AG04450 (cell line): ENCODE results near the gene AKAP6. TPM values are rescaled to one million over a fixed set of nuclear protein-coding genes. Genes with fewer than 3 reads are reported as not detected.

Experiments used
- CTCF ChIA-PET: fragments of 300-600, 350-600 bp; formaldehyde crosslinking; extraction: SDS; loops from one replicate; lab custom pipeline; 2022; ENCODE audit warnings: antibody characterized with exemption, inconsistent platforms; lab: Charles Lee
- POLR2A ChIA-PET: fragments of 350-600 bp; formaldehyde crosslinking; extraction: SDS; loops from one replicate; lab custom pipeline; 2021; ENCODE audit warnings: antibody characterized with exemption, inconsistent platforms; lab: Yijun Ruan, JAX
- DNase-seq: peaks from one replicate; pipeline ENCODE4 v3.0.0-alpha.2; 2011; ENCODE audit warnings: low read depth, low spot score
- H3K27ac ChIP-seq: one replicate; pipeline ENCODE4 v1.5.1; 2012; ENCODE audit warnings: low read depth, low read length, control low read depth
- H3K27me3 ChIP-seq: one replicate; pipeline ENCODE4 v1.6.0; 2012; ENCODE audit warnings: low read length; ENCODE audit not compliant: control insufficient read depth, insufficient read depth
- H3K4me3 ChIP-seq: 2 replicates; pipeline ENCODE4 v1.5.1; 2011; ENCODE audit warnings: mild to moderate bottlenecking, low read depth, low read length, control low read depth
- H3K9me3 ChIP-seq: 2 replicates; pipeline ENCODE4 v1.5.1; 2012; ENCODE audit warnings: low read length; ENCODE audit not compliant: control insufficient read depth, insufficient read depth
- polyA plus RNA-seq: library from polyadenylated mRNA; depleted of rRNA; stranded (reverse); fragments of >200 nt; gene quantifications from 2 replicates; pipeline ENCODE4 v1.2.3, GENCODE V29; 2011
- TF ChIP-seq, protein P1 (sequence below): IDR thresholded peaks from 2 replicates; pipeline ENCODE4 v1.5.1; 2011; ENCODE audit warnings: low read depth, low read length, control low read depth, inconsistent platforms

Gene AKAP6
- polyA plus RNA-seq, 1 experiment = 0.78 TPM

DNA sequence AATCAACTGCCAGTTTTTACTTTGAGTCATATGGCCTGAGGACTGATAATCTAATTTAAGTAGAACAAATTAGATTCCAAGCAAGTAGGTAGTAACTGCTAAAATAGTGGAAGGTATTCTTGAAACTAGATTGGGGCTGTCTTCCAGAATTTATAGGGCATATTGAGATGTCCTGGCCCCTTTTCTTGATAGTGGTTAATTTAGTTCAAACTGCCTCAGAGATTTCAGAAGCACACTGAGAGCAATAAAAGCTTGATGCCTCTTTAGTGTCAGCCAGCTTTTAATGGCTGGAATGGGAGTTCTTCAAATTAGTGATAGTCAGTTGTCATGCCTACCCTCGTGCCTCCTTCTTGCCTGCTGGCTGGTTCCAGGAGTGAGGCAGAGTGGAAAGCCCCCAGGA lies 120.5 kb downstream of the AKAP6 start:
- H3K4me3 ChIP-seq = no peak overlapping the region
- CTCF ChIA-PET = no interaction called here
- POLR2A ChIA-PET = no interaction called here
- no peak overlapping the region for H3K27ac ChIP-seq
- H3K27me3 ChIP-seq = no peaks in the 10 kb centered on the region
- no peak for DNase-seq
- H3K9me3 ChIP-seq = no peaks in the 10 kb centered on the region
- TF ChIP-seq, protein P1, sequence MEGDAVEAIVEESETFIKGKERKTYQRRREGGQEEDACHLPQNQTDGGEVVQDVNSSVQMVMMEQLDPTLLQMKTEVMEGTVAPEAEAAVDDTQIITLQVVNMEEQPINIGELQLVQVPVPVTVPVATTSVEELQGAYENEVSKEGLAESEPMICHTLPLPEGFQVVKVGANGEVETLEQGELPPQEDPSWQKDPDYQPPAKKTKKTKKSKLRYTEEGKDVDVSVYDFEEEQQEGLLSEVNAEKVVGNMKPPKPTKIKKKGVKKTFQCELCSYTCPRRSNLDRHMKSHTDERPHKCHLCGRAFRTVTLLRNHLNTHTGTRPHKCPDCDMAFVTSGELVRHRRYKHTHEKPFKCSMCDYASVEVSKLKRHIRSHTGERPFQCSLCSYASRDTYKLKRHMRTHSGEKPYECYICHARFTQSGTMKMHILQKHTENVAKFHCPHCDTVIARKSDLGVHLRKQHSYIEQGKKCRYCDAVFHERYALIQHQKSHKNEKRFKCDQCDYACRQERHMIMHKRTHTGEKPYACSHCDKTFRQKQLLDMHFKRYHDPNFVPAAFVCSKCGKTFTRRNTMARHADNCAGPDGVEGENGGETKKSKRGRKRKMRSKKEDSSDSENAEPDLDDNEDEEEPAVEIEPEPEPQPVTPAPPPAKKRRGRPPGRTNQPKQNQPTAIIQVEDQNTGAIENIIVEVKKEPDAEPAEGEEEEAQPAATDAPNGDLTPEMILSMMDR = no peak

DNA sequence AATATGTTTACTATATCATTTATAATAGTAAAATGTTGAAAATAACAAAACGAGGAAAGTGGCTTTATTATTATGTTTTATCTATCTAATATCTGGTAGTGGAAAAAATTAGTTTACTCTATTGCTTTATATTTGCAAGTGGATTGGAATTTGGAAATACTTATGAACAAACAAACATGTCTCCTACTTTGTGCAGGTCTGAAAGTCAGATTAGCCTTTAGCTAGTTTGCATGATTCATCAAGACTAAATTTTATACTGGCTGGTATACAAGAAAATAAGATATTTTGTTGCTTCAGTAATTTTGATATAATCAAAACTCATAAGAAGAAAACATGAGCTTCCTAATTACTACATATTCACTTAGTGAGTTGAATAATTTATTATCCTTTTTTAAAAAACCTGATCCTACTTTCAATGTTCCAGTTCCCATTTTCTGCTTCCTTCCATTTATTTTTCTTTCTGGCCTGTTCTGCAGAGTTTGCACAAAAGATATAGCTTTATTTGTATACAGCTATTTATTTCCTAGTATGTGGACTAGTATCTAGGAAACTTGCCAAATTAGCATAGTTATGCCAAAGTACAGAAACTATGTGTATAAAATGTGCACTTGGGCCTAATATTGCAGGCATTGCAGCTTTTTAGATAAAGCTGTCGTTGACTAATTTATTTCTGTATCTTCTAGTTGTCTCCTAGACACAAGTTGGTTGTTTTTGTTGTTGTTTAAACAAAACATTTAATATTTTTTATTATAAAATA lies 122.0 kb downstream of the AKAP6 start:
- ChIA-PET CTCF (interaction anchor here (0.5 to 1.3 kb wide), 2 partner anchors 48 to 63 kb away, joined by 3 to 6 read pairs; no protein-coding TSS in a partner anchor), POLR2A (no interaction called here)
- DNase-seq = no peak
- Histone ChIP-seq H3K27ac (no peak overlapping the region), H3K4me3 (no peak overlapping the region), H3K27me3 (no peaks in the 10 kb centered on the region), H3K9me3 (no peaks in the 10 kb centered on the region)
- TF ChIP-seq, protein P1 = no peak

DNA sequence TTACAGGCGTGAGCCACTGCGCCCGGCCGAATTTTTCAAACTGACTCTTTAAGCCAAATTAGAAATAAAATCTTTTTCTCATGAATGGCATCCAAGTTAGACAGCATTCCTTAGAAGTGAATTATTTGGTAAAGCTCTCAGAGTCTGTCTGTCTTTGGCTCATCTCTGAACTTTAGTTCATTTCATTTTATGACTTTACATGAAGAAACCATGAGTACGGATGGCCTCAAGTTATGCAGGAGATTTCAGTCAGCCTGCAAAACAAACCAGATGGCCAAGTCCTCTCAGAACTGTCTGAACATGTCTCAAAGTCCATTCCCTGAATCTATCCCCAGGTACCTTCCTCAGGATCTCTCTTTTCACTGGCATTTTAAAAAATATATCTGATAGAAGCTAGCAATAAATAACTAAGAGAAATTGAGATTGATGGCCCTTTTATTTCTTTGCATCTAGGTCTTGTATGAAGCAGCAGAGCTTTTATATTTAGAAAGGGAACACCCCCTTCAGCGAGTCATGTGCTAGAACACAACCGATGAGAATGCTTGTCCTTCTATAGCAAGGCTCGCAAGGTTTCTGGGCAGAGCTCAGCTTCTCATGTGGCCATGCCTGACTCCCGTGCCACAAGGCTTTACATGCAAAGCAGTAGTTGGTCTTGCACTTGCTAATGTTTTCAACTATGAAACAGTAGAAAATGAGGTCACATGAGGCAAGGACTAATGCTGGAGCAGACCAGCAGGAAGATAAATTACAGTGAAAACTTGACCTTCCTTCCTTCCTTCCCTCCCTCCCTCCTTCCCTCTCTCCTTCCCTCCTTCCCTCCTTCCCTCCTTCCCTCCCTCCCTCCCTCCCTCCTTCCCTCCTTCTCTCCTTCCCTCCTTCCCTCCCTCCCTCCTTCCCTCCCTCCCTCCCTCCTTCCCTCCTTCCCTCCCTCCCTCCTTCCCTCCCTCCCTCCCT lies 125.0 kb downstream of the AKAP6 start:
- Histone ChIP-seq H3K4me3 (no peak overlapping the region), H3K27ac (no peak overlapping the region), H3K27me3 (no peaks in the 10 kb centered on the region), H3K9me3 (no peaks in the 10 kb centered on the region)
- TF ChIP-seq, protein P1 = no peak
- POLR2A ChIA-PET = no interaction called here
- CTCF ChIA-PET = no interaction called here
- DNase-seq = no peak

DNA sequence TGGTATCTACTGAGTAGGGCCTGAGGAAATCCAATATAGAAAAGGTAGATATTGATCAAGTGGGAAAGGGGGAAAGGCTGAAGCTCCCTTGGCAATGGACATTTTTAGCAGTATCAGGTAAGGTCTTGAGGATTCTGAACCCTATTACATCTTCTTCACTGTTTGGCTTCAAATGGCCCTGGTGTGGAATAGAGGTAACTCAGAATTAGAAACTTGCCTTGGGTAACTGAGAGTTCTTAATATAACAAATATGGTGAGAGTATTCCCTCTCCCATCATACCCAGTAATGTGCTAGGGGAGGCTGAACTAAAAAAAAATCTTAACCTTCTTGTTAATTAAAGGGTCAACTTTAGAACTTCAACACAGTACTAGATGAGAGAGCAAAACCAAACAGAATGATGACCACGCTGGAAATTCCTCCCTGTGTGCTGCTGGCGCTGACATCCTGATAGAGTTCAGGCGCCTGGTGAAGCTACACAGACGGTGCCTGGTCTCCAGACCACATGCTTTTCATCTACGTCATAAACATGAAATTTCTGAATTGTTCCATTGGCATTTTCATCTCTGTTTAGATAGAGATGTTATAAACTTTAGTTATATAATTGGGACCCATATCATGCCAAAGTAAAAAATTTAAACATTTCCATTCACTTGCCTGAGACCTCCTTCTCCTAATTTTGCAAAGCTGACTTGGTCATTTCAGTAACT lies 128.3 kb downstream of the AKAP6 start:
- CTCF ChIA-PET = interaction anchor here (2.5 kb wide), 1 partner anchor 13 kb away, joined by 9 read pairs; no protein-coding TSS in a partner anchor
- H3K27me3 ChIP-seq = no peaks in the 10 kb centered on the region
- H3K4me3 ChIP-seq = no peak overlapping the region
- no peaks in the 10 kb centered on the region for H3K9me3 ChIP-seq
- TF ChIP-seq, protein P1 = no peak
- H3K27ac ChIP-seq = no peak overlapping the region
- POLR2A ChIA-PET = interaction anchor here (0.6 to 0.8 kb wide), 3 partner anchors 16 to 37 kb away, joined by 3 read pairs; no protein-coding TSS in a partner anchor
- DNase-seq = peak; percentile 63
